Measurements from ENCODE around the gene VEGFB.

DNA sequence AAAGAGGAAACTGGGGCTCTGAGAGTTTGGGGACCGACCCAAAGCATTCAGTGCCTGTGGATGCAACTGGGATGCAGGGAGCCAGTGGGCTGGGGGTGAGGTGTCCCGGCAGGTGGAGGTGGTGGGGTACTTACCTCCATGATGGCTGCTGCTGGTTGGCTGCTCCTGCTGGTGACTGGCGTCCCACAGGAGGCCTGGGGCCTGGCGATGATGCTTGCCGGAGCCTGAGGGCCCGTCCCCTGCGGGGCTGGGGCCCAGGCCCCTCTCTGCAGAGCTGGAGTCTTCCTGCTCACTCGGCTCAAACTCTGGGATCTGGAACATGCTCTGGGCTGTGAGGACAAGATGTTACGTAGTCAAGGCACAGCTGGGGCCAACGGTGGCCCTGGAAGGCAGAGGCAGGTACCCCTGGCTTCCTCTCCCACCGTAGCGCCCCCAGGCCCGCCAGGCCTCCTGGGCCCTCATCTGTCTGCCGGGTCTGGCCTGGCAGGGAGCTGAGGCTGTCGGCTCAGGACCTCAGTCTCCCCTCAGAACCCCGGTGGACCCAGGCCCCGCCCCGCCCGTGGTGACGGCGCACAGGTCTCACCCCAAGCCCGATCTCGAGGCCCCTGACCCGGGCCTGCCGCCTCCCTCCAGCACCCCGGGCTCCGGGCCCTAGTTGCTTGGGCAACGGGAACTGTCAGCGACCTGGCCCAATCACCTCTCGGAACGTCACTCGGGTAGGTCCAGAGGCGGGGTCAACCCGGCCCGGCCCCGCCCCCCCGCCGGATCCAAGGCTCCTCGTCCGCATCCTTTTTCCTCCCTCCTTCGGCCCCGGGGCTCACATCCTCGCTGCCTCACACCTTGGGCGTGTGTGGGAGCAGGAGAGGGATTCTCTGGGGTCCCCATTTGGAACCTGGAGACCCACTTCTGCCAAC lies 49.9 kb downstream of the VEGFB start, which contains the start of gene BAD:
- TF ChIP-seq, protein P1, sequence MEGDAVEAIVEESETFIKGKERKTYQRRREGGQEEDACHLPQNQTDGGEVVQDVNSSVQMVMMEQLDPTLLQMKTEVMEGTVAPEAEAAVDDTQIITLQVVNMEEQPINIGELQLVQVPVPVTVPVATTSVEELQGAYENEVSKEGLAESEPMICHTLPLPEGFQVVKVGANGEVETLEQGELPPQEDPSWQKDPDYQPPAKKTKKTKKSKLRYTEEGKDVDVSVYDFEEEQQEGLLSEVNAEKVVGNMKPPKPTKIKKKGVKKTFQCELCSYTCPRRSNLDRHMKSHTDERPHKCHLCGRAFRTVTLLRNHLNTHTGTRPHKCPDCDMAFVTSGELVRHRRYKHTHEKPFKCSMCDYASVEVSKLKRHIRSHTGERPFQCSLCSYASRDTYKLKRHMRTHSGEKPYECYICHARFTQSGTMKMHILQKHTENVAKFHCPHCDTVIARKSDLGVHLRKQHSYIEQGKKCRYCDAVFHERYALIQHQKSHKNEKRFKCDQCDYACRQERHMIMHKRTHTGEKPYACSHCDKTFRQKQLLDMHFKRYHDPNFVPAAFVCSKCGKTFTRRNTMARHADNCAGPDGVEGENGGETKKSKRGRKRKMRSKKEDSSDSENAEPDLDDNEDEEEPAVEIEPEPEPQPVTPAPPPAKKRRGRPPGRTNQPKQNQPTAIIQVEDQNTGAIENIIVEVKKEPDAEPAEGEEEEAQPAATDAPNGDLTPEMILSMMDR (IDR thresholded peaks at IDR 0.05): no peak
- TF ChIP-seq POLR2A (IDR thresholded peaks at IDR 0.05): peak; percentile 36
